C4-2B (cell line): ENCODE measurements around the gene MAP1LC3B2.

Source experiments
- H3K27ac ChIP-seq: fragments of 450-650 bp; 2 replicates; pipeline ENCODE4 v1.5.1; 2017
- ZFX ChIP-seq: fragments of 450-650 bp; IDR thresholded peaks from 2 replicates; pipeline ENCODE4 v1.6.1; 2017
- TF ChIP-seq, protein P1 (sequence below): fragments of 450-650 bp; conservative IDR thresholded peaks from 2 replicates; pipeline ENCODE4 v1.5.1; 2017; ENCODE audit warnings: mild to moderate bottlenecking

Gene MAP1LC3B2

GRCh38 chr12:116549993-116550392 is 9.2 kb upstream of the MAP1LC3B2 start:
- TF ChIP-seq ZFX = no peak
- TF ChIP-seq, protein P1, sequence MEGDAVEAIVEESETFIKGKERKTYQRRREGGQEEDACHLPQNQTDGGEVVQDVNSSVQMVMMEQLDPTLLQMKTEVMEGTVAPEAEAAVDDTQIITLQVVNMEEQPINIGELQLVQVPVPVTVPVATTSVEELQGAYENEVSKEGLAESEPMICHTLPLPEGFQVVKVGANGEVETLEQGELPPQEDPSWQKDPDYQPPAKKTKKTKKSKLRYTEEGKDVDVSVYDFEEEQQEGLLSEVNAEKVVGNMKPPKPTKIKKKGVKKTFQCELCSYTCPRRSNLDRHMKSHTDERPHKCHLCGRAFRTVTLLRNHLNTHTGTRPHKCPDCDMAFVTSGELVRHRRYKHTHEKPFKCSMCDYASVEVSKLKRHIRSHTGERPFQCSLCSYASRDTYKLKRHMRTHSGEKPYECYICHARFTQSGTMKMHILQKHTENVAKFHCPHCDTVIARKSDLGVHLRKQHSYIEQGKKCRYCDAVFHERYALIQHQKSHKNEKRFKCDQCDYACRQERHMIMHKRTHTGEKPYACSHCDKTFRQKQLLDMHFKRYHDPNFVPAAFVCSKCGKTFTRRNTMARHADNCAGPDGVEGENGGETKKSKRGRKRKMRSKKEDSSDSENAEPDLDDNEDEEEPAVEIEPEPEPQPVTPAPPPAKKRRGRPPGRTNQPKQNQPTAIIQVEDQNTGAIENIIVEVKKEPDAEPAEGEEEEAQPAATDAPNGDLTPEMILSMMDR = no peak
- H3K27ac ChIP-seq = no peak overlapping the region

- H3K27ac ChIP-seq = no peak overlapping the region
- TF ChIP-seq, protein P1 = no peak
These were observed 8.0 kb upstream of the MAP1LC3B2 start for GRCh38 chr12:116551151-116551550.

GRCh38 chr12:116551619-116551951 is 7.6 kb upstream of the MAP1LC3B2 start:
- H3K27ac ChIP-seq = no peak overlapping the region
- TF ChIP-seq, protein P1 = no peak
- TF ChIP-seq ZFX = no peak

DNA sequence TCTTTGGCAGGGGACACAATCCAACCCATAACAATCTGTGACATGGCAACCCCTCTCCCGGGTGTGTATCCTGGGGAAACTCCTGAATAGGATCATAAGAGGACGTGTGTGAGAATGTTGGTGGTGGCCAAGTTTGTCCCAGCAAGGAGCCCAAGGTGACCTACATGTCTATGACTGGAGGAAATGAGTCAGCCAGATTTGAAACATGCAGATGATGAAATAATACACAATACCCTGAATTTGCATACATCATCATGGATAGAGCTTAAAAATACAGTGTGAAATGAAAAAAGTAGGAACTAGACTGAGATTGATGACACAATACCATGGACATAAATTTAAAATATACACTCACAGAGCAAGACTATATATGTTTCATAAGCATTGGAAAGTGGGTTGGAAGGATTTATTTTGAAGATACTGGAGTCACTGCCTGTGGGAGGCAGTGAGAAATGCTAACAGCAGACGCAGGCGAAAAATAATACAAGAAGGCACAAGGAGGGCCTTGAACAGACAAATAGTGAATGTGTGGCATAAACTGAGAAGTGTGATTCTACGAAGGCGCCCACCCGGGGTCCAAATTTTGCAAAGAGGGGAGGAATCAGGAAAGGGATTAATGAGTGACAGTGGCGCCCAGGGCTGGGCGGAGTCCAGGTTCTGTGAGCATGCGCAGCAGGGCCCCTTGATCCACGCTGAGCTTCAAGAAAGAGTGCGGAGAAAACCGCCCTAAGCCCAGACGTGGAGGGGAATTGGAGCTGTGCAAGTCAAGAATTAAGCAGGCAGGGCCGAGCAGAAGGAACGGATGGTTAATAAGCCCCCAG is 7.0 kb upstream of the MAP1LC3B2 start:
- no peak overlapping the region for H3K27ac ChIP-seq
- TF ChIP-seq ZFX = no peak
- TF ChIP-seq, protein P1 = no peak

GRCh38 chr12:116552773-116553373 is 6.3 kb upstream of the MAP1LC3B2 start:
- no peak for TF ChIP-seq ZFX
- TF ChIP-seq, protein P1 = no peak
- H3K27ac ChIP-seq = no peak overlapping the region

GRCh38 chr12:116556356-116556952 is 2.7 kb upstream of the MAP1LC3B2 start:
- no peak for TF ChIP-seq ZFX
- TF ChIP-seq, protein P1 = no peak
- no peak overlapping the region for H3K27ac ChIP-seq

DNA sequence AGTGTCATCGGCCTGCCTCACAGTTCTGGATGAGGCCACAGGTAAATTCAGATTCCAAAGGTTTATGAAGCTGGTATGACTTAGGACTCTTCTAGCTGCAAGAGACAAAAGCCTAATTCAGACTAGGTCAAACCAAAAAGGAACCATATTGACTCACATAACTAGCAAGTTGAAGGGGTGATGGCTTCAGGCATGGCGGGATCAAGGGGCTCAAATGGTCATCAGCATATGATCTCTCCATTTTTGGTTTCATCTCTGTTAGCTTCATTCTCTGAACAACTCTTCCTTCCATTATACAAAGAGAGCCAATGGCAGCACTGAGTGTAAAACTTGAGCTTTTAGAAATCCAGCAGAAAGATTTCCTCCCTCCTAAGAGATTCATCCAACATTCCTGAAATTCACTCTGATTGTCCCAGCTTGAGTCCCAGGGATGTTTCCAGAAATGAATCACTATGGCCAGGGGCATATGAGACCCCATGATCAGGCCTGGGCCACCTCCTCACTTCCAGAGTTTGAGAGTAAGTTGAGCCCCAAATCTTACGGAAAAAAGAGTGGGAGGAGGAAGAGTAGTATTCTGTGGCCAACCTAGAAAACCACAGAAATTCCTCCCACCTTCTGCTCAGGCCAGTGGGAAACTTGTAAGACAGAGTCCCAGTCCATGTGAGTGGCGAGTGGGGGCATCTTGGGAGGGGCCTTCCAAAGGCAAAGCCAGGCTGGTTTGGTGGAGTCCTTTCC is 2.0 kb upstream of the MAP1LC3B2 start:
- H3K27ac ChIP-seq = no peak overlapping the region
- TF ChIP-seq, protein P1 = no peak
- no peak for TF ChIP-seq ZFX
